ENCODE data around the gene KCNH8. TPM values are rescaled to one million over a fixed set of nuclear protein-coding genes. Genes with fewer than 3 reads are reported as not detected.

The KCNH8 gene
- total RNA-seq, 1 donor from 2014 or later: 1.5 TPM

DNA sequence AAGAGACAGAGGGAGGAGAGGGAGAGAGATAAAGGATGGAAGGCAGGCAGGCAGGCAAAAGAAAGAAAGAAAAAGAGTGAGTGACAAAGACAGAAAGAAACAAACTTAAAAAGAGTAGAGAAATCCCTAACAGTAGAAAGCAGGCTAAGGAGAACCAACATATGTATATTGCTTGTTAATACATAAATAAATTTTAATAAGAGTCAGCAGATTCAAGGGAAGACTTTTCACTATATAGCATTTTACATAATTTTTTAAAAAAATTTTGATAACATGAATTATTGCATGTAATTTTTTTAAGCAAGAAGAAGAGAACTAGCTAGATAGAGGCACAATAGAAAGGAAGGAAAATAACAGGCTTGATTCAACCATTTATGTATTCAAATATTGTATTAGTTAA is 291.6 kb downstream of the KCNH8 start:
- ATAC-seq (ENCODE audit: low read depth): no peak
- no peaks in the 10 kb centered on the region for H3K27me3 Mint-ChIP-seq
- H3K27ac Mint-ChIP-seq: no peak overlapping the region
- H3K9me3 Mint-ChIP-seq: no peaks in the 10 kb centered on the region
- intact Hi-C loops (cut with micrococcal nuclease): no loop called here
- ChIA-PET POLR2A (no interaction called here), CTCF (no interaction called here)
- H3K4me3 Mint-ChIP-seq: no peak overlapping the region
- TF ChIP-seq, protein P1, sequence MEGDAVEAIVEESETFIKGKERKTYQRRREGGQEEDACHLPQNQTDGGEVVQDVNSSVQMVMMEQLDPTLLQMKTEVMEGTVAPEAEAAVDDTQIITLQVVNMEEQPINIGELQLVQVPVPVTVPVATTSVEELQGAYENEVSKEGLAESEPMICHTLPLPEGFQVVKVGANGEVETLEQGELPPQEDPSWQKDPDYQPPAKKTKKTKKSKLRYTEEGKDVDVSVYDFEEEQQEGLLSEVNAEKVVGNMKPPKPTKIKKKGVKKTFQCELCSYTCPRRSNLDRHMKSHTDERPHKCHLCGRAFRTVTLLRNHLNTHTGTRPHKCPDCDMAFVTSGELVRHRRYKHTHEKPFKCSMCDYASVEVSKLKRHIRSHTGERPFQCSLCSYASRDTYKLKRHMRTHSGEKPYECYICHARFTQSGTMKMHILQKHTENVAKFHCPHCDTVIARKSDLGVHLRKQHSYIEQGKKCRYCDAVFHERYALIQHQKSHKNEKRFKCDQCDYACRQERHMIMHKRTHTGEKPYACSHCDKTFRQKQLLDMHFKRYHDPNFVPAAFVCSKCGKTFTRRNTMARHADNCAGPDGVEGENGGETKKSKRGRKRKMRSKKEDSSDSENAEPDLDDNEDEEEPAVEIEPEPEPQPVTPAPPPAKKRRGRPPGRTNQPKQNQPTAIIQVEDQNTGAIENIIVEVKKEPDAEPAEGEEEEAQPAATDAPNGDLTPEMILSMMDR (IDR thresholded peaks at IDR 0.05): no peak
- H3K36me3 Mint-ChIP-seq (ENCODE audit: low read depth): peaks cover 36% of the 10 kb centered on the region
- no peak for DNase-seq
- no peaks in the 10 kb centered on the region for H3K4me1 Mint-ChIP-seq

DNA sequence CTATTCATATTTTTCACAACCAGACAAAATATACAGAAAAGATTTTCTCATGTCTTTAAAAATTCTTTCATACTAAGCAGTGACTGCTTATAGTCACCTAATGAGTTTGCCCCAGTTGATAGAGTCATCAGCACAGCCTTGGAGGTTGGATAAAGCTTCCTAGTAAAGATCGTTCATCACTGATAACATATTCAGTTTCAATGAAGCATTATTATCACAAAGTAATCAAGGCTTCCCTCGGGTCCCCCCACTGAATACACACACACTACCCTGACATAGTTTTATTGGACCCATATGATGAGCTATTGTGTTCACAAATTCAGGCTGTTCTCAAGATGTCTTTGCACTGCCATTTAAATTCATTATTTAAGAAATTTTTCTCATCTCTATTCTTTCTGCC is 297.8 kb downstream of the KCNH8 start:
- no peak overlapping the region for H3K4me3 Mint-ChIP-seq
- H3K27ac Mint-ChIP-seq: peak overlapping the region; percentile 76
- ATAC-seq (ENCODE audit: low read depth) (no peak), DNase-seq (no peak)
- H3K9me3 Mint-ChIP-seq: no peaks in the 10 kb centered on the region
- ChIA-PET POLR2A (no interaction called here), CTCF (no interaction called here)
- intact Hi-C loops (cut with micrococcal nuclease): no loop called here
- TF ChIP-seq, protein P1 (IDR thresholded peaks at IDR 0.05): no peak
- H3K36me3 Mint-ChIP-seq (ENCODE audit: low read depth): peaks cover 24% of the 10 kb centered on the region
- H3K4me1 Mint-ChIP-seq: peaks cover 15% of the 10 kb centered on the region
- no peaks in the 10 kb centered on the region for H3K27me3 Mint-ChIP-seq

DNA sequence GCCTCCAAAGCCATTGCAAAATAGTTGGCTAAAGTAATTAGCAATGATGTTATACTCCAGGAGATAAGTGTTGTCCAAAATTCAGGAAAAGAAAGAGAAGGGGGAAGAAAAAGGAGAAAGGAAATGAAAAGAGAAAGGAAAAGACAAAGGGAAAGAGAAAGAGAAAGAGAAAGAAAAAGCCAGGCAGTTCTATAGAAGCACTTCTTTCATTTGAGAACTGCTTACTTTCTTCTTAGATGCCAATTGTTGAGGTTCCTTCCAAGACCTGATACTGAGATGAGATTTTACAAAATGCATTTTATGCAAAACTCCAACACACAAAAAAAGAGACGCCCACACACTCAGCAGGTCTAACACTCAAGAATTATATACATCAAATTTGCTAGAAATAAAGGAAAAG is 298.4 kb downstream of the KCNH8 start:
- Mint-ChIP-seq H3K27me3 (no peaks in the 10 kb centered on the region), H3K9me3 (no peaks in the 10 kb centered on the region), H3K27ac (peak overlapping the region; percentile 76), H3K4me3 (peak overlapping the region; percentile 48), H3K36me3 (ENCODE audit: low read depth) (peaks cover 27% of the 10 kb centered on the region), H3K4me1 (peaks cover 15% of the 10 kb centered on the region)
- intact Hi-C loops (cut with micrococcal nuclease): no loop called here
- ATAC-seq (ENCODE audit: low read depth) (no peak), DNase-seq (no peak)
- CTCF ChIA-PET: no interaction called here
- POLR2A ChIA-PET: no interaction called here
- TF ChIP-seq, protein P1 (IDR thresholded peaks at IDR 0.05): no peak

DNA sequence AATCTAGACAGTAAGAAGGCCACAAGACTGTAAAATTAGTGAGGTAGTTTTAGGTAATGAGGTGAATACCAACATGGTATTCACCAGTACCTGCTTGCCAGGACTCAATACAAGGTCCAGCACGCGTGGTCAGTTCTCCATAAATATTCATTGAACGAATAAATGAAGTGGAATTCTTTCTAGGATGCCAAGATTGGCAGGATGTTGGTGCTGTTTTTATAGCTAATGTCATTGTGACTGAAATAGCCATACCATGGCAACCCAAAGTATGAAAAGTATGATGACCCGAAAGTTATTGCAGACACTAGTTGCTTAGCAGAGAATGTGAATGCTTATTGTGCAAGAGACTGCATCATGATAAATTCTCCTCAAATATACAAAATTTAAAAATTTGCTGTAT is 307.2 kb downstream of the KCNH8 start:
- Mint-ChIP-seq H3K4me1 (no peaks in the 10 kb centered on the region), H3K27ac (no peak overlapping the region), H3K36me3 (ENCODE audit: low read depth) (peaks cover 67% of the 10 kb centered on the region), H3K27me3 (no peaks in the 10 kb centered on the region), H3K9me3 (peaks cover 3% of the 10 kb centered on the region), H3K4me3 (no peak overlapping the region)
- CTCF ChIA-PET: no interaction called here
- TF ChIP-seq, protein P1 (IDR thresholded peaks at IDR 0.05): no peak
- no peak for DNase-seq
- no peak for ATAC-seq (ENCODE audit: low read depth)
- POLR2A ChIA-PET: no interaction called here
- intact Hi-C loops (cut with micrococcal nuclease): no loop called here

DNA sequence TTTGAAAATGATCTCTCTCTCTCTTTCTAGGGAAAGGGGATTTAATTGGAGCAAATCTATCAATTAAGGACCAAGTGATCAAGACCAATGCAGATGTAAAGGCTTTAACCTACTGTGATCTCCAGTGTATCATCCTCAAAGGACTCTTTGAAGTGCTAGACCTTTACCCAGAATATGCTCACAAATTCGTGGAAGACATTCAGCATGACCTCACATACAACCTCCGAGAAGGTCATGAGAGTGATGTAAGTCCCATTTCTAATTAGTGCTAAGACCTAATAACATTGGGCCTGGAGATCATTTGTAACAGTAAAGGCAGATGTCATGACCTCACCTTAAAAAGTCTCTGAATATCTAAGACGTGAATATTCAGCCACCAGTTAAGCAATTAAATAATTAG is 308.4 kb downstream of the KCNH8 start:
- ATAC-seq (ENCODE audit: low read depth): no peak
- ChIA-PET CTCF (no interaction called here), POLR2A (no interaction called here)
- DNase-seq: no peak
- TF ChIP-seq, protein P1 (IDR thresholded peaks at IDR 0.05): no peak
- peaks cover 65% of the 10 kb centered on the region for H3K36me3 Mint-ChIP-seq (ENCODE audit: low read depth)
- H3K27me3 Mint-ChIP-seq: no peaks in the 10 kb centered on the region
- H3K4me1 Mint-ChIP-seq: no peaks in the 10 kb centered on the region
- peaks cover 3% of the 10 kb centered on the region for H3K9me3 Mint-ChIP-seq
- H3K27ac Mint-ChIP-seq: no peak overlapping the region
- no peak overlapping the region for H3K4me3 Mint-ChIP-seq
- intact Hi-C loops (cut with micrococcal nuclease): no loop called here

All from activated B cell treated with CpG ODN at 0.5 μM for 24 hours (primary cell).